HG02885 (cell line): ENCODE data around the gene PFN4.

Source experiments
- ATAC-seq: cut with Tn5 transposase; IDR thresholded peaks from one replicate; pipeline ENCODE4 v1.9.1; 2021; ENCODE audit warnings: mild to moderate bottlenecking; ENCODE audit not compliant: unreplicated experiment, poor library complexity

Gene PFN4

GRCh38 chr2:24082787-24083566 is 40.2 kb downstream of the PFN4 start:
- ATAC-seq = no peak

GRCh38 chr2:24080701-24081100 is 42.4 kb downstream of the PFN4 start:
- ATAC-seq = no peak

- no peak for ATAC-seq
These were observed 45.3 kb downstream of the PFN4 start for GRCh38 chr2:24077879-24078278.

- ATAC-seq = no peak
These were observed 45.6 kb downstream of the PFN4 start for GRCh38 chr2:24077535-24077877.

GRCh38 chr2:24076849-24077534 is 46.1 kb downstream of the PFN4 start:
- no peak for ATAC-seq

GRCh38 chr2:24075915-24076848 is 47.0 kb downstream of the PFN4 start, which contains the start of gene SF3B6:
Gene SF3B6, minus strand, starts transcription at chr2:24076326. Its CDS starts 97 bp downstream, at chr2:24076229.
- ATAC-seq = peak; percentile 92

- ATAC-seq = no peak
These were observed 47.9 kb downstream of the PFN4 start for GRCh38 chr2:24075259-24075658.

GRCh38 chr2:24073816-24074215 is 49.3 kb downstream of the PFN4 start:
- no peak for ATAC-seq

- no peak for ATAC-seq
These were observed 50.9 kb downstream of the PFN4 start for GRCh38 chr2:24072259-24072658.

- ATAC-seq = no peak
These were observed 57.8 kb downstream of the PFN4 start for GRCh38 chr2:24065341-24065740.
